ENCODE data around the gene IFNGR1.
"Not testable (repeated sequence)": the region's sequence is repeated elsewhere in the genome, so short reads cannot be mapped to it uniquely, and the experiment has no call there.

The IFNGR1 gene

GRCh38 chr6:137218917-137219663 lies at the start of gene IFNGR1:
IFNGR1 (minus strand) TSS chr6:137219385; CDS start chr6:137219327, 58 bp downstream.
- DNase-seq, result peak; percentile 99

GRCh38 chr6:137268911-137269310 lies 49.7 kb upstream of the IFNGR1 start:
- no peak for DNase-seq

GRCh38 chr6:137266309-137266586 lies 47.1 kb upstream of the IFNGR1 start:
- no peak for DNase-seq

GRCh38 chr6:137265561-137266308 lies 46.5 kb upstream of the IFNGR1 start:
- DNase-seq, result no peak

GRCh38 chr6:137264311-137265075 lies 45.3 kb upstream of the IFNGR1 start:
- DNase-seq, result no peak

GRCh38 chr6:137261761-137262160 lies 42.6 kb upstream of the IFNGR1 start:
- no peak for DNase-seq

- DNase-seq, result no peak
Measured at GRCh38 chr6:137261361-137261760, 42.2 kb upstream of the IFNGR1 start.

- DNase-seq, result no peak
Measured at GRCh38 chr6:137260217-137260616, 41.0 kb upstream of the IFNGR1 start.

GRCh38 chr6:137259349-137259748 lies 40.2 kb upstream of the IFNGR1 start:
- DNase-seq, result no peak

- no peak for DNase-seq
Measured at GRCh38 chr6:137258170-137258569, 39.0 kb upstream of the IFNGR1 start.

GRCh38 chr6:137256350-137257103 lies 37.3 kb upstream of the IFNGR1 start:
- no peak for DNase-seq

GRCh38 chr6:137254966-137255365 lies 35.8 kb upstream of the IFNGR1 start:
- DNase-seq, result no peak

- not testable (repeated sequence) for DNase-seq
Measured at GRCh38 chr6:137254430-137254829, 35.2 kb upstream of the IFNGR1 start.

GRCh38 chr6:137248702-137249101 lies 29.5 kb upstream of the IFNGR1 start:
- DNase-seq, result no peak

GRCh38 chr6:137247724-137248123 lies 28.5 kb upstream of the IFNGR1 start:
- DNase-seq, result no peak

GRCh38 chr6:137246791-137247202 lies 27.6 kb upstream of the IFNGR1 start:
- no peak for DNase-seq

GRCh38 chr6:137246164-137246563 lies 27.0 kb upstream of the IFNGR1 start:
- DNase-seq, result no peak

GRCh38 chr6:137241481-137242038 lies 22.4 kb upstream of the IFNGR1 start:
- DNase-seq, result no peak

- no peak for DNase-seq
Measured at GRCh38 chr6:137240168-137240567, 21.0 kb upstream of the IFNGR1 start.

GRCh38 chr6:137237413-137238170 lies 18.4 kb upstream of the IFNGR1 start:
- no peak for DNase-seq

- no peak for DNase-seq
Measured at GRCh38 chr6:137236581-137237355, 17.6 kb upstream of the IFNGR1 start.
